OCI-LY7 (cell line): ENCODE data around the gene CUEDC1. TPM values are rescaled to one million over a fixed set of nuclear protein-coding genes. Genes with fewer than 3 reads are reported as not detected.

Experiments
- BruUV-seq: library from RNA; stranded (reverse); fragments of 400-500 nt; replicated peaks from 2 replicates; lab custom pipeline; 2021; lab: Mats Ljungman, UMichigan
- CTCF ChIA-PET: fragments of 300-600 bp; sonication (Branson Sonifier 250); formaldehyde crosslinking; loops from one replicate; lab custom pipeline; 2022; ENCODE audit warnings: antibody characterized with exemption; ENCODE audit not compliant: unreplicated experiment; lab: Charles Lee
- POLR2A ChIA-PET: fragments of 300-600 bp; sonication (Branson Sonifier 250); formaldehyde crosslinking; loops from one replicate; lab custom pipeline; 2022; ENCODE audit warnings: antibody characterized with exemption; lab: Charles Lee
- DNase-seq: peaks from one replicate; pipeline ENCODE4 v3.0.0-alpha.2; 2015; ENCODE audit warnings: low spot score
- H2AFZ ChIP-seq: fragments of 200-600 bp; sonication (generic), shearing (Covaris generic); 2 replicates; pipeline ENCODE4 v1.6.1; 2014; ENCODE audit warnings: mild to moderate bottlenecking, antibody characterized with exemption, low read length, moderate library complexity
- H3K27ac ChIP-seq: fragments of 200-600 bp; sonication (generic); 2 replicates; pipeline ENCODE4 v1.5.1; 2014; ENCODE audit warnings: mixed run types, low read depth, mild to moderate bottlenecking, moderate library complexity, low read length, inconsistent platforms; ENCODE audit not compliant: poor library complexity, severe bottlenecking
- H3K36me3 ChIP-seq: fragments of 200-600 bp; sonication (generic); 2 replicates; pipeline ENCODE4 v1.6.1; 2014; ENCODE audit warnings: mild to moderate bottlenecking, antibody characterized with exemption, low read length, moderate library complexity, mixed read lengths; ENCODE audit not compliant: insufficient read depth
- H3K4me1 ChIP-seq: fragments of 200-600 bp; sonication (generic); 2 replicates; pipeline ENCODE4 v1.5.1; 2014; ENCODE audit warnings: mild to moderate bottlenecking, low read length; ENCODE audit not compliant: insufficient read depth, poor library complexity, severe bottlenecking
- H3K4me2 ChIP-seq: fragments of 200-600 bp; sonication (generic); 2 replicates; pipeline ENCODE4 v1.6.1; 2014; ENCODE audit warnings: mild to moderate bottlenecking, low read length
- H3K4me3 ChIP-seq: fragments of 200-600 bp; sonication (generic); 2 replicates; pipeline ENCODE4 v1.5.1; 2014; ENCODE audit warnings: mild to moderate bottlenecking, low read depth, low read length; ENCODE audit not compliant: poor library complexity, severe bottlenecking
- H3K79me2 ChIP-seq: fragments of 200-600 bp; sonication (generic); 2 replicates; pipeline ENCODE4 v1.6.1; 2016; ENCODE audit warnings: low read depth, mild to moderate bottlenecking, low read length, moderate library complexity, mixed read lengths; ENCODE audit not compliant: insufficient read depth
- H3K9me2 ChIP-seq: fragments of 200-600 bp; sonication (generic); 2 replicates; pipeline ENCODE4 v1.6.1; 2016; ENCODE audit warnings: mild to moderate bottlenecking, low read length, mixed read lengths; ENCODE audit not compliant: insufficient read depth
- H3K9me3 ChIP-seq: fragments of 200-600 bp; sonication (generic); 2 replicates; pipeline ENCODE4 v1.6.1; 2014; ENCODE audit warnings: mild to moderate bottlenecking, mixed run types, low read length, mixed read lengths
- H4K20me1 ChIP-seq: fragments of 200-600 bp; sonication (generic); 2 replicates; pipeline ENCODE4 v1.6.1; 2014; ENCODE audit warnings: mild to moderate bottlenecking, antibody characterized with exemption, low read length, moderate library complexity, mixed read lengths; ENCODE audit not compliant: insufficient read depth
- CTCF ChIP-seq: fragments of 200-600 bp; sonication (generic); conservative IDR thresholded peaks from 2 replicates; pipeline ENCODE4 v1.5.1; 2014; ENCODE audit warnings: mild to moderate bottlenecking, antibody characterized with exemption, low read length, moderate library complexity, mixed read lengths
- EZH2phosphoT487 ChIP-seq: fragments of 200-600 bp; sonication (generic); IDR thresholded peaks from 2 replicates; pipeline ENCODE4 v1.6.1; 2018; ENCODE audit warnings: low read depth, borderline replicate concordance, mild to moderate bottlenecking, mixed run types, antibody characterized with exemption, low read length, moderate library complexity, mixed read lengths
- intact Hi-C: fragments of 100-400 bp; cut with micrococcal nuclease; formaldehyde crosslinking; loops from one replicate; pipeline ENCODE4 v1.10.0; 2022; ENCODE audit not compliant: unreplicated experiment
- total RNA-seq, 2 experiments: library from RNA; depleted of rRNA in 1 of 2; stranded (reverse); fragments of >200 nt in 1 of 2; shearing (Covaris generic) in 1 of 2; gene quantifications; 2 replicates each; pipeline ENCODE4 v1.2.3, GENCODE V29; 2014 to 2022

Gene CUEDC1
- total RNA-seq, 2 experiments from 2014 or later: 0.74 TPM; not detected in 1

DNA sequence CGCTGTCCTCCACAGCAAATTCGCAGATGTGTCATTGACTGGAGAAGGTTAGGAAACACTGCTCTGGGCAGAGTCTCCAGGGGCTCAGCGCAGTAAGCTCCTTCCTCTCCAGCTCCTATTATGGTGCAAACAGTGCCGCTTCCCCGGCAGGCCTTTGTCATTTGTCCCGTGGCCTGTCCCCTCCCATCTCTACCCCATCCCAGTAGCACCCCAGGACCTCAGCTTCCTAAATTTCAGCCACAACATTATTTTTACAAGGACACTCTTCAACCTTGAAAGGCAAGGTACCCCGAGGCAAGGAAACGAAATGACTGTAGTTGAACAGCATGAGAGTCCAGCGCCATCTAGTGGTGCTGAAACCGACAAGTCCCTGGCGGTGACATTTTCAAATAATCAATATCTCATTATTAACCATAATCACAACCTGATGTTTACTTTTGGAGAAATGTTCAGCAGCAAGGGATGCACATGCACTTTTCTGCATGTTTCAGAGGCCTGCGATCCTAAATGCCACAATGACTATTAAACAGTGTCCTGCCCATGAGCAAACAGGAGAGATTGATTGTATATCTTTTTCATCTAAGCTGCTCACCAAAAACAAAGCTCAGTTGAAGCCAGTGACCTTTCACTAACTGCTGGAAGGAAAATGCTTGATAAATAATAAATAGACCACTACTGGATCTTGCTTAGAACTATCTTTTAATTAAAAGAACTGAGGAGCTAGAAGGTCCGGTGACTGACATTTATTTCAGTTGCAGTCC is 121.9 kb downstream of the CUEDC1 start:
- no peak overlapping the region for H3K4me3 ChIP-seq
- H2AFZ ChIP-seq: no peak overlapping the region
- peak; percentile 75 for DNase-seq
- no TSS peak for BruUV-seq
- intact Hi-C loops: loop anchor here (1.0 kb wide), 1 partner anchor 702 kb away; no protein-coding TSS in a partner anchor
- peaks cover 5% of the 10 kb centered on the region for H3K4me1 ChIP-seq
- H3K27ac ChIP-seq: no peak overlapping the region
- POLR2A ChIA-PET: no interaction called here
- CTCF ChIA-PET: interaction anchor here (0.6 kb wide), 1 partner anchor 427 kb away, joined by 5 read pairs; no protein-coding TSS in a partner anchor
- no peaks in the 10 kb centered on the region for H3K79me2 ChIP-seq
- no peaks in the 10 kb centered on the region for H3K9me2 ChIP-seq
- no peaks in the 10 kb centered on the region for H4K20me1 ChIP-seq
- no peak for TF ChIP-seq EZH2phosphoT487
- peak; percentile 100 for TF ChIP-seq CTCF
- H3K9me3 ChIP-seq: no peaks in the 10 kb centered on the region
- H3K4me2 ChIP-seq: peak overlapping the region; percentile 17; the same call in 1 of the 2 replicates
- H3K36me3 ChIP-seq: peaks cover 10% of the 10 kb centered on the region

DNA sequence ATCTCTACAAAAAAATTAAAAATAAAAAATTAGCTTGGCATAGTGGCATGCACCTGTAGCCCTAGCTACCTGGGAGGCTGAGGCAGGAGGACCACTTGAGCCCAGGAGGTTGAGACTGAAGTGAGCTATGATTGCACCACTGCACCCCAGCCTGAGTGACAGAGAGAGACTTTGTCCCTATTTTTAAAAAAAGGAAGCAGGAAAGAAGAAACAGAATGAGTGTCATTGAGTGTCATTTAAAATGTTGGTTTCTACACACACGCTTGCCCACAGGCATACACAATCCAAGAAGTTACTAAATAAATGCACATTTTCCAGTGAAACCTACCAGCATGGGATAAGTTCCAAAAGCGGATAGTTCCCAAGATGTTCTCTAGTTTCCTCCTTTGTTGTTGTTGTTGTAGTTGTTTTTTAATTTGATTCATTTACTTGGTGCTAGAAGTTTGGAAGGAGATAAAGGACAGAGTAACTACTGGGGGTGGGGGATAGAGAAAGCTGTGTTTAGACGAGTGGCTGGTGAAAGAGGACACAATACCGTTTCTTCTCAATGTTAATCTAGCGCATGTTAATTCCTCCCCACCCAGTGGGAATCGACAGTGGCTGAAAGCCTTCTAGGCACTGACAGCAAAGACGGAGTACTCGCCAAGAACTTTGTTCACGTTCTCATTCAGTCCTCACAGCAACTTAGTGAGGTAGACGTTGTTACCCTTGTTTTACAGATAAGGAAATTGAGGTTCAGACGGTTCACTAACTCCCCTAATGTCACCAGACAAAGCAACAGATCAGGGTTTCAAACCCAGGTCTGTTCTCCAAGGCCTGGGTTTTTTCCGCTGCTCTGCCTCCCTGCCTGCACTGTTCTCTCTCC is 122.7 kb downstream of the CUEDC1 start:
- peaks cover 5% of the 10 kb centered on the region; the same call in 1 of the 2 replicates for H3K36me3 ChIP-seq
- ChIA-PET POLR2A (no interaction called here), CTCF (no interaction called here)
- no peak overlapping the region for H3K27ac ChIP-seq
- H3K4me1 ChIP-seq: peaks cover 5% of the 10 kb centered on the region
- no peaks in the 10 kb centered on the region for H3K9me2 ChIP-seq
- intact Hi-C loops: loop anchor here (1.0 kb wide), 1 partner anchor 701 kb away; no protein-coding TSS in a partner anchor
- H4K20me1 ChIP-seq: no peaks in the 10 kb centered on the region
- no peaks in the 10 kb centered on the region for H3K79me2 ChIP-seq
- no TSS peak for BruUV-seq
- TF ChIP-seq CTCF: no peak
- TF ChIP-seq EZH2phosphoT487: no peak
- H3K4me3 ChIP-seq: no peak overlapping the region
- H3K9me3 ChIP-seq: no peaks in the 10 kb centered on the region
- DNase-seq: no peak
- H3K4me2 ChIP-seq: peak overlapping the region; percentile 17; the same call in 1 of the 2 replicates
- no peak overlapping the region for H2AFZ ChIP-seq
